ENCODE results near the gene AURKB. TPM values are rescaled to one million over a fixed set of nuclear protein-coding genes. Genes with fewer than 3 reads are reported as not detected.

The AURKB gene
- total and polyA plus RNA-seq, 10 of the 15 experiments (the other 5 are each of a cell fraction or from before 2014, with no cell fraction given) = 52.7 to 209 (median 128) TPM

GRCh38 chr17:8221663-8222379 is 11.4 kb upstream of the AURKB start:
- Histone ChIP-seq H2AFZ (ENCODE audit: control insufficient read depth, low read depth, low read length) (peak overlapping the region; percentile 91), H3K79me2 (ENCODE audit: control insufficient read depth, insufficient read depth, low read length) (no peaks in the 10 kb centered on the region), H3K4me1 (ENCODE audit: control insufficient read depth, insufficient read depth, low read length) (peaks cover 23% of the 10 kb centered on the region), H3K9me3 (replicated peaks; ENCODE audit: control insufficient read depth, insufficient read depth, low read length) (no peaks in the 10 kb centered on the region), H3K4me3 (peak overlapping the region; percentile 83), H3K27ac (ENCODE audit: control insufficient read depth, insufficient read depth) (peak overlapping the region; percentile 97), H3K36me3 (ENCODE audit: control insufficient read depth in 2 of 2, insufficient read depth in 2 of 2, low read length in 1 of 2) (no peaks in the 10 kb centered on the region), H4K20me1 (ENCODE audit: control insufficient read depth, insufficient read depth) (no peaks in the 10 kb centered on the region), H3K4me2 (ENCODE audit: control insufficient read depth, insufficient read depth) (peak overlapping the region; percentile 99), H3K27me3 (replicated peaks in 1 of 2; ENCODE audit: control insufficient read depth in 2 of 2, insufficient read depth in 2 of 2, low read length in 1 of 2) (no peaks in the 10 kb centered on the region), H3K9ac (ENCODE audit: control insufficient read depth, insufficient read depth, low read length) (peak overlapping the region; percentile 95)
- in situ Hi-C loops (cut with MboI) (loop anchor here (5.0 kb wide), 2 partner anchors 35 to 95 kb away; no protein-coding TSS in a partner anchor), intact Hi-C loops (cut with micrococcal nuclease; ENCODE audit: unreplicated experiment) (loop anchor here (1.0 to 5.0 kb wide), 5 partner anchors 25 to 103 kb away; no protein-coding TSS in a partner anchor)
- ATAC-seq (peak; percentile 59), FAIRE-seq (no peak), DNase-seq (ENCODE audit: low read depth, low spot score) (peak; percentile 96)
- CTCF ChIA-PET = interaction anchor here (0.7 to 5.0 kb wide), 19 partner anchors 11 to 162 kb away, joined by 3 to 56 read pairs (median 6); partner anchors contain the start of genes ALOXE3, AURKB, BORCS6 and CTC1
- POLR2A ChIA-PET = interaction anchor here (0.7 to 9.0 kb wide), 18 partner anchors 12 to 535 kb away, joined by 3 to 161 read pairs (median 6); partner anchors contain the start of genes AURKB, BORCS6, CTC1 and PFAS
- TSS peak; percentile 40 for BruUV-seq (replicated peaks)
- RAD21 ChIA-PET (ENCODE audit: unreplicated experiment) = interaction anchor here (0.6 to 6.5 kb wide), 19 partner anchors 9 to 818 kb away, joined by 3 to 117 read pairs (median 6); partner anchors contain the start of genes AURKB, BORCS6, CTC1 and HES7
- WGBS (ENCODE audit: insufficient coverage, insufficient replicate concordance, low lambda C conversion rate, missing lambda C conversion rate) = 2% methylated on average over 40 of the region's 40 CpGs
- SMC1A ChIA-PET (ENCODE audit: uncharacterized antibody, unreplicated experiment) = interaction anchor here (1.0 to 6.7 kb wide), 19 partner anchors 11 to 102 kb away, joined by 3 to 64 read pairs (median 9); partner anchors contain the start of genes AURKB, BORCS6, CTC1 and PFAS
- TF ChIP-seq IKZF1 (conservative IDR thresholded peaks at IDR 0.05) = peak; percentile 88
- TF ChIP-seq IKZF2 (IDR thresholded peaks at IDR 0.05) = peak in 1 of 2 experiments; percentile 58; a peak in 1 of 4 replicates
- peak; percentile 75 for TF ChIP-seq YY1 (IDR thresholded peaks at IDR 0.05; ENCODE audit: low read depth, low read length)
- no peak for TF ChIP-seq HCFC1 (IDR thresholded peaks at IDR 0.05; ENCODE audit: low read length)
- peak; percentile 47 for TF ChIP-seq KLF5 (IDR thresholded peaks at IDR 0.05; ENCODE audit: partially characterized antibody)
- TF ChIP-seq POU2F2 (IDR thresholded peaks at IDR 0.05; ENCODE audit: borderline replicate concordance, low read depth, low read length) = peak; percentile 5; the same call in 1 of the 3 replicates
- peak in 1 of 2 experiments; percentile 54; a peak in 1 of 4 replicates for TF ChIP-seq ETV6 (conservative IDR thresholded peaks at IDR 0.05 in 1 of 2, IDR thresholded peaks at IDR 0.05 in 1 of 2; ENCODE audit: borderline replicate concordance in 1 of 2, low read depth in 1 of 2)
- no peak for TF ChIP-seq ZZZ3 (IDR thresholded peaks at IDR 0.05; ENCODE audit: control insufficient read depth, insufficient read length, low read depth)
- TF ChIP-seq ZNF217 (IDR thresholded peaks at IDR 0.05) = no peak
- no peak for TF ChIP-seq ZBTB4 (CRISPR knock-in tag; IDR thresholded peaks at IDR 0.05)
- TF ChIP-seq FOXM1 (IDR thresholded peaks at IDR 0.05; ENCODE audit: low read depth, low read length) = no peak
- peak; percentile 54 for TF ChIP-seq CREM (IDR thresholded peaks at IDR 0.05; ENCODE audit: low read depth)
- peak; percentile 69 for TF ChIP-seq IRF4 (IDR thresholded peaks at IDR 0.05; ENCODE audit: low read depth, low read length)
- peak; percentile 69 for TF ChIP-seq SKIL (IDR thresholded peaks at IDR 0.05; ENCODE audit: low read depth, poor library complexity, severe bottlenecking)

Measured in GM12878 (cell line).